DOHH2 (cell line): ENCODE data around the gene SVOPL.

Source experiments
- EZH2phosphoT487 ChIP-seq: fragments of 200-600 bp; sonication (generic); IDR thresholded peaks from 2 replicates; pipeline ENCODE4 v1.6.1; 2017; ENCODE audit warnings: borderline replicate concordance, mild to moderate bottlenecking, antibody characterized with exemption, low read length, moderate library complexity, mixed read lengths
- TF ChIP-seq, protein P1 (sequence below): fragments of 200-600 bp; sonication (generic); IDR thresholded peaks from one replicate; pipeline ENCODE4 v1.5.1; 2014; ENCODE audit warnings: antibody characterized with exemption, mild to moderate bottlenecking, low read depth, low read length; ENCODE audit not compliant: poor library complexity, severe bottlenecking

DNA sequence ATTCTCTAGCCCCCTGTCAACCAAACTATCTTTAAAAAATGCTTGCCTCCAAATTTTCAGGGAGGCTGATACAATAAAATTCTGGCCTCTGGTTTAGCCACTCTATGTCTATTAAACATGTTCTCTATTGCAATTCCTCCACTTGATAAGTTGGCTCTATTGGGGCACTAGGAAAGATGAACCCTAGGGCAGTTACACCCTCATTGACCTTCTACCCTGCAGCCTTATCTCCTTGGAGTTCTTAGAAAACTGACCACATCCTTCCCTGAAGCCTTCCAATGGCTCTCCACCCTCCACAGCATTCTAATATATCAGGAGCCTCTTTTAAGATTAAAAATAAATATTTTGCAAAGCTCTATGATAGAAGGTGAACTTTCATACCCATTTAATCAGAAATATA, 30.6 kb downstream of the SVOPL start:
- TF ChIP-seq, protein P1, sequence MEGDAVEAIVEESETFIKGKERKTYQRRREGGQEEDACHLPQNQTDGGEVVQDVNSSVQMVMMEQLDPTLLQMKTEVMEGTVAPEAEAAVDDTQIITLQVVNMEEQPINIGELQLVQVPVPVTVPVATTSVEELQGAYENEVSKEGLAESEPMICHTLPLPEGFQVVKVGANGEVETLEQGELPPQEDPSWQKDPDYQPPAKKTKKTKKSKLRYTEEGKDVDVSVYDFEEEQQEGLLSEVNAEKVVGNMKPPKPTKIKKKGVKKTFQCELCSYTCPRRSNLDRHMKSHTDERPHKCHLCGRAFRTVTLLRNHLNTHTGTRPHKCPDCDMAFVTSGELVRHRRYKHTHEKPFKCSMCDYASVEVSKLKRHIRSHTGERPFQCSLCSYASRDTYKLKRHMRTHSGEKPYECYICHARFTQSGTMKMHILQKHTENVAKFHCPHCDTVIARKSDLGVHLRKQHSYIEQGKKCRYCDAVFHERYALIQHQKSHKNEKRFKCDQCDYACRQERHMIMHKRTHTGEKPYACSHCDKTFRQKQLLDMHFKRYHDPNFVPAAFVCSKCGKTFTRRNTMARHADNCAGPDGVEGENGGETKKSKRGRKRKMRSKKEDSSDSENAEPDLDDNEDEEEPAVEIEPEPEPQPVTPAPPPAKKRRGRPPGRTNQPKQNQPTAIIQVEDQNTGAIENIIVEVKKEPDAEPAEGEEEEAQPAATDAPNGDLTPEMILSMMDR = no peak
- no peak for TF ChIP-seq EZH2phosphoT487
